ENCODE data around the gene SOCS6.

SOCS6 gene

DNA sequence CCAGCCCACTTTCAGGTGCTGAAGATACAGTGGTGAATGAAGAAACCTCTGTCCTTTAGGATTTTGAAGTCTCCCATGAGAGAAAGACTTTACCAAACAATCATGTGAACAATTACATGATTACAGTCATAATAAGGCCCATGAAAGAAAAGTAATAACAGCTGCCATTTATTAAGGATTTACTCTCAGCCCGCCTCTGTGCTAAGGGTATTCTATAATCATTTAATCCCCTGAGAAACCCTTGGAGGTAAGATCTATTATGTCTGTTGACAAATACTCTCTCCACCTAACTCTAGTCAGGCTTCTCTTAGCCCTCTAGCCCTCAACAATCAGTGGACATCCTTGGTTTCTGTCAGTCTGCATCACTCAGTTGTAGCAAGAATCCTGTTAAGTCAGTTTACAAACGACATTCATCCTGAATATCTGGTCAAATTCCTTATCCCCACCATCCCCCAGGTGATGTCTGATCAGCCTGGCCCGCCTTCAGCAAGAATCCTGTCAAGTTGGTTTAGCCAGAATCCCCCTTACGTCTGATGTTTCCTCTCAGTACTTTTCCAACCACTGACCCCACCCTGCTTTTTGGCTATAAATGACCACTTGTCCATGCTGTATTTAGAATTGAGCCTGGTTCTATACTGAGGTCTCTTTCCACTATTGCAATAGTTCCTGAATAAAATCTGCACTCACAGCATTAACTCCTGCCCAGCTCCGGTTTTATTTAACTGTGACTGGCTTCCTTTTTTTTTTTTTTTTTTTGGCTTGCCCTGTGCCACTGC, 12.2 kb upstream of the SOCS6 start:
- no peak overlapping the region for H3K4me3 ChIP-seq (replicated peaks in 1 of 2; ENCODE audit: low read depth in 2 of 2, low read length in 2 of 2)
- DNase-seq (ENCODE audit: low read depth in 2 of 2): no peak
- TF ChIP-seq, protein P1, sequence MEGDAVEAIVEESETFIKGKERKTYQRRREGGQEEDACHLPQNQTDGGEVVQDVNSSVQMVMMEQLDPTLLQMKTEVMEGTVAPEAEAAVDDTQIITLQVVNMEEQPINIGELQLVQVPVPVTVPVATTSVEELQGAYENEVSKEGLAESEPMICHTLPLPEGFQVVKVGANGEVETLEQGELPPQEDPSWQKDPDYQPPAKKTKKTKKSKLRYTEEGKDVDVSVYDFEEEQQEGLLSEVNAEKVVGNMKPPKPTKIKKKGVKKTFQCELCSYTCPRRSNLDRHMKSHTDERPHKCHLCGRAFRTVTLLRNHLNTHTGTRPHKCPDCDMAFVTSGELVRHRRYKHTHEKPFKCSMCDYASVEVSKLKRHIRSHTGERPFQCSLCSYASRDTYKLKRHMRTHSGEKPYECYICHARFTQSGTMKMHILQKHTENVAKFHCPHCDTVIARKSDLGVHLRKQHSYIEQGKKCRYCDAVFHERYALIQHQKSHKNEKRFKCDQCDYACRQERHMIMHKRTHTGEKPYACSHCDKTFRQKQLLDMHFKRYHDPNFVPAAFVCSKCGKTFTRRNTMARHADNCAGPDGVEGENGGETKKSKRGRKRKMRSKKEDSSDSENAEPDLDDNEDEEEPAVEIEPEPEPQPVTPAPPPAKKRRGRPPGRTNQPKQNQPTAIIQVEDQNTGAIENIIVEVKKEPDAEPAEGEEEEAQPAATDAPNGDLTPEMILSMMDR (IDR thresholded peaks at IDR 0.05; ENCODE audit: low read depth, low read length): no peak

DNA sequence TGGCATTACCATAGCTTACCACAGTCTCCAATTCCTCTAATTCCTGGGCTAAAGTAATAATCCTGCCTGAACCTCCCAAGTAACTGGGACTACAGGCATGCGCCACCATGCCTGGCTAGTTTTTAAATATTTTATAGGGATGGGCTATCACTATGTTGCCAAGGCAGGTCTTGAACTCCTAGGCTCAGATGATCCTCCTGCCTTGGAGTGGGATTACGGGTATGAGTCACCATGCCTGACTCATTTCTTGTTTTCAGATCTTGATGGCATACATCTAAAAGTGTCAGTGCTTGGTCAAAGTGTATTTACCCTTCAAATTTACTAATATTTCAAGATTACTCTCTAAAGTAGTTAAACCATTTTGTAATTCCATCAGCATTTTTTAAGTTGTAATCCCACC, 9.4 kb upstream of the SOCS6 start:
- no peak overlapping the region for H3K4me3 ChIP-seq (replicated peaks in 1 of 2; ENCODE audit: low read depth in 2 of 2, low read length in 2 of 2)
- peak in 1 of 2 donors; percentile 22 for DNase-seq (ENCODE audit: low read depth in 2 of 2)
- TF ChIP-seq, protein P1 (IDR thresholded peaks at IDR 0.05; ENCODE audit: low read depth, low read length): no peak

DNA sequence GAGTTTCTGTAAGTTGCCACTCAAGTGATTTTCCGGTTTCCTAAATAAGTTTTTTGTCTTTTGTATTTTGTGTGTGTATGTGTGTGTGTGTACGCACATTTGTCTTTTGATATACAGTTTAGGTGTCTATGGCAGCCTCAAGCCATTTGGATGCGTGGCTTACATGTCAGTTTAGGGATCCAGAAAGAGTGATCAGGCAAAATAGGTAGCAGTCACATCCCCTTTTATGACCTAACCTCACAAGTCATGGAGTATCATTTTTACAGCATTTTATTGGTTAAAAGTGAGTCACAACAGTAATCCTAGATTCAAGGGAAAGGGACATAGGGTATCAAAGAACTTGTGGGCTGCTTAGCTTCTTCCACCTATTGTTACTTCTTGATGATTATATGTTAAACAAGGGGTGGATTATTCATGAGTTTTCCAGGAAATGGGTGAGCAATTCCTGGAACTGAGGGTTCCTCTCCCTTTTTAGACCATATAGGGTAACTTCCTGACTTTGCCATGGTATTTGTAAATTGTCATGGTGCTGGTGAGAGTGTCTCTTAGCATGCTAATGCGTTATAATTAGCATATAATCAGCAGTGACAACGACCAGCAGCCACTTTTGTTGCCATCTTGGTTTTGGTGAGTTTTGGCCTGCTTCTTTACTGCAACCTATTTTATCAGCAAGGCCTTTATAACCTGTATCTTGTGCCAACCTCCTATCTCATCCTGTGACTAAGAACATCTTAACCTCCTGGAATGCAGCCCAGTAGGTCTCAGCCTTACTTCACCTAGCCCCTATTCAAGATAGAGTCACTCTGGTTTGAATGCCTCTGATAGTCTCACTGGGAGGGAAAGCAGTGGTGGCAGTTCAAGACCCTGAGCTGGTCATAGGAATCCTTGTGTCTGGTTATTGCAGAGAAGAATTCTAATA, 8.6 kb upstream of the SOCS6 start:
- no peak overlapping the region for H3K4me3 ChIP-seq (replicated peaks in 1 of 2; ENCODE audit: low read depth in 2 of 2, low read length in 2 of 2)
- TF ChIP-seq, protein P1 (IDR thresholded peaks at IDR 0.05; ENCODE audit: low read depth, low read length): no peak
- peak; percentile 7 to 40 for DNase-seq (ENCODE audit: low read depth in 2 of 2)

DNA sequence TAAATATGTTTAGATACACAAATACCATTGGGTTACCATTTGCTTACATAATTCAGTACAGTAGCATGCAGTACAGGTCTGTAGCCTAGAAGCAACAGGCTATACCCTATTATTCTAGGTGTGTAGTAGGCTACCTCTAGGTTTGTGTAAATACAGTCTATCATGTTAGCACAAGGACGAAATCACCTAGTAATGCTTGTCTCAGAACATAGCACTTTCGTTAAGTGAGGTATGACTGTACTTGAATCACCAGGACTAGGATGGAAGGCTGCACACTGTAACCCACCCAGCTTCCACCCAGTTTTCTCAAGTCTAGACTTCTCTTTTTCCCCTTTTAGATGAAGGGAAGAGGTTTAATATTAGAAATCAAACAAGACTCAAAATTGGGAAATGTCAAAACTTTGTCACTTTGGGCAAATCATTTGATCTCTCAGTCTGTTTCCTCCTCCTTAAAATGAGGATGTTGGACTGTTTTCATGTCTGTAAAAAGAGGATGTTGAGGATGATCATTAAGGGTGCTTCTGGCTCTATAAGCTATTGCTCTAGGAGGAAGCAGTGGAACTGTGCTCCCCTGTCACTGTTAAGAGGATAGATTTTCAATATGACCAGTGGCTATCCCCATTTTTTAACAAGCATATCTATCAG, 3.7 kb upstream of the SOCS6 start:
- no peak for DNase-seq (ENCODE audit: low read depth in 2 of 2)
- H3K4me3 ChIP-seq (replicated peaks in 1 of 2; ENCODE audit: low read depth in 2 of 2, low read length in 2 of 2): no peak overlapping the region
- TF ChIP-seq, protein P1 (IDR thresholded peaks at IDR 0.05; ENCODE audit: low read depth, low read length): no peak

DNA sequence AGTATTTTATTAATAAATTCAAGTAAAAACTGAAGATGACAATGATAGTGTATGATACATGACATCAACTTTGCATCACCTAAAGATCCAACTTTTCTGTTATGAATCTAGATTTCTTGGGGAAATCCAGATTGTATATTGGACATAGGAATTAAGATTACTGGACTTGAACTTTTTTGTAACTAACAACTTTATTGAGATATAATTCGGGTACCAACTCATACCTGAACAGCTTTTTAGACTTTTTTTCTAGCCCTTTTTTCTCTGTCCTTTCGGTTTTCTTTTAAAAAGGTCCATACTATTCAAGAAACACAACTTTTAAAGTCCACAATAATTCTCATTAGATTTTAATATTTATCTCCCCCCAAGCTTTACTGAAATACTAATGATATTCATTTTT, 1.1 kb upstream of the SOCS6 start:
- TF ChIP-seq, protein P1 (IDR thresholded peaks at IDR 0.05; ENCODE audit: low read depth, low read length): no peak
- H3K4me3 ChIP-seq (replicated peaks in 1 of 2; ENCODE audit: low read depth in 2 of 2, low read length in 2 of 2): no peak overlapping the region
- no peak for DNase-seq (ENCODE audit: low read depth in 2 of 2)

DNA sequence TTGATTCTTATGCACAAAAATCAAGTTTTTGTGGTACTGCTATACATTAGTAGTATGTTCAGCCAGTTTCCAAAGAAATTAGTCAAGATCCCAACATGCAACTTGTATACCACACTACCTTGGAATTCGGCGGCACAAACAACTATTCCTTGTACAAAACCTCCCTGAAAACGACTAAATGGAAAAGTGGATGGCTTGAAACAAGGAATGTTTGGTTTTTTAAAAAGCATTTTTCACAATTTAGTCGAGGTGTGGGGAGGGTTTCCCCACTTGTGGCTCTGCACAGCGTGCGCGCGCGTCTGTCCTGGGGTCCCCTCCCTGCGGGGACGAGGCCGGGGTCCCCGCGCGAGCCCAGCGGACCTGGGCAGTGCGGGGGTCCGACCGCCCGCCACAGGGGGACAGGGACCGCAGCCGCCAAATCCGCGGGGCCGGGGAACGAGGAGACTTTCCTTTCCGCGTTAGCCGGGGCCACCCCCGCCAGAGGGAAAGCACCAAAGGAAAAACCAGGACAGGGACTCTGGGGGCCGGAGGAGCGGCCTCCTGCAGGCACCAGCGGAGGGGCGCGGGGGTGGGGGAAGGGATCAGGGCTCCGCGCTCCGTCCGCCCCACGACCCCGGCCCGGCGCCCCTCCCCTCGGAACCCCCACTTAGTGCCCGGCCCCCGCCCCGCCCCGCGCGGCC, 534 bp upstream of the SOCS6 start:
- DNase-seq (ENCODE audit: low read depth in 2 of 2): peak; percentile 33 to 35
- peak overlapping the region; percentile 63 to 80 for H3K4me3 ChIP-seq (replicated peaks in 1 of 2; ENCODE audit: low read depth in 2 of 2, low read length in 2 of 2)
- TF ChIP-seq, protein P1 (IDR thresholded peaks at IDR 0.05; ENCODE audit: low read depth, low read length): no peak
